Hepatocyte (in vitro differentiated cells): ENCODE measurements around the gene PITPNB.
A peak's percentile ranks its signal among the peaks of the same experiment; 100 is the strongest.

Source experiments
- CTCF ChIP-seq: fragments of 200-600 bp; sonication (generic); IDR thresholded peaks from 2 replicates; pipeline ENCODE4 v1.5.1; 2016; ENCODE audit warnings: antibody characterized with exemption, mild to moderate bottlenecking; ENCODE audit not compliant: poor library complexity
- EZH2 ChIP-seq: fragments of 200-600 bp; sonication (generic); IDR thresholded peaks from 2 replicates; pipeline ENCODE4 v1.6.1; 2016; ENCODE audit warnings: antibody characterized with exemption, mild to moderate bottlenecking, borderline replicate concordance

GRCh38 chr22:27880778-27881394, 38.2 kb downstream of the PITPNB start:
- peak; percentile 83 for TF ChIP-seq CTCF
- no peak for TF ChIP-seq EZH2
